Measurements from ENCODE around the gene CHD1.

GRCh38 chr5:98917433-98917832 lies 11.4 kb downstream of the CHD1 start:
- TF ChIP-seq CTCF (conservative IDR thresholded peaks at IDR 0.05 in 1 of 2, IDR thresholded peaks at IDR 0.05 in 1 of 2; ENCODE audit: extremely low read depth in 1 of 2, insufficient read depth in 1 of 2, low read depth in 1 of 2, low read length in 2 of 2) (no peak), EZH2 (IDR thresholded peaks at IDR 0.05; ENCODE audit: borderline replicate concordance, low read length) (no peak)
